Tibial nerve (tissue), 4 donors: ENCODE data around the gene PPCDC.

Source experiments
- EP300 ChIP-seq, 2 donors: sonication (generic); formaldehyde crosslinking; IDR thresholded peaks; one replicate each; pipeline ENCODE4 v1.6.1; 2017; ENCODE audit warnings: antibody characterized with exemption in 2 of 2, mild to moderate bottlenecking in 1 of 2
- TF ChIP-seq, protein P1 (sequence below), 5 experiments: fragments of 200-600 bp in 3 of 5; fragments of 450-650 bp in 2 of 5; sonication (generic) in 3 of 5; IDR thresholded peaks; one replicate each; pipeline ENCODE4 v1.5.1; 2016 to 2019; ENCODE audit warnings: antibody characterized with exemption in 5 of 5, mild to moderate bottlenecking in 3 of 5, moderate library complexity in 2 of 5

DNA sequence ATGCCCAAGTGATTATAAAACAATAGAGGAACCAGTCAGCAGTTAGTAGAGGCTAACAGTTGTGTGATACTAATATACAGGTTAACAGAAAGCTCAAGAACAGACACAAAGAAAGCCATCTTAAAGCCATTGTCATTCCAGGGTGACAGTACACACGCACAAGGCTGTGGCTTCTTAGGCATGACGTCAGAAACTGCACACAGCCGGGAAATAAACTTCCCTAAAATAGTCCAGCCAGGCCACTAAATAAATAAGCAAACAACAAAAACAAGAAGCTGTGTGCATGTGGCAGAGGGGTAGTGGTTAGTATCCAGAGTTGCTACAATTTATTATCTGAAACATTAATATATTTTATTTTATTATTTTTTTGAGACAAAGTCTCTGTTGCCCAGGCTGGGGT, 49.8 kb downstream of the PPCDC start:
- TF ChIP-seq, protein P1, sequence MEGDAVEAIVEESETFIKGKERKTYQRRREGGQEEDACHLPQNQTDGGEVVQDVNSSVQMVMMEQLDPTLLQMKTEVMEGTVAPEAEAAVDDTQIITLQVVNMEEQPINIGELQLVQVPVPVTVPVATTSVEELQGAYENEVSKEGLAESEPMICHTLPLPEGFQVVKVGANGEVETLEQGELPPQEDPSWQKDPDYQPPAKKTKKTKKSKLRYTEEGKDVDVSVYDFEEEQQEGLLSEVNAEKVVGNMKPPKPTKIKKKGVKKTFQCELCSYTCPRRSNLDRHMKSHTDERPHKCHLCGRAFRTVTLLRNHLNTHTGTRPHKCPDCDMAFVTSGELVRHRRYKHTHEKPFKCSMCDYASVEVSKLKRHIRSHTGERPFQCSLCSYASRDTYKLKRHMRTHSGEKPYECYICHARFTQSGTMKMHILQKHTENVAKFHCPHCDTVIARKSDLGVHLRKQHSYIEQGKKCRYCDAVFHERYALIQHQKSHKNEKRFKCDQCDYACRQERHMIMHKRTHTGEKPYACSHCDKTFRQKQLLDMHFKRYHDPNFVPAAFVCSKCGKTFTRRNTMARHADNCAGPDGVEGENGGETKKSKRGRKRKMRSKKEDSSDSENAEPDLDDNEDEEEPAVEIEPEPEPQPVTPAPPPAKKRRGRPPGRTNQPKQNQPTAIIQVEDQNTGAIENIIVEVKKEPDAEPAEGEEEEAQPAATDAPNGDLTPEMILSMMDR (IDR thresholded peaks at IDR 0.05) = no peak
- peak in 1 of 2 donors; percentile 48 for TF ChIP-seq EP300 (IDR thresholded peaks at IDR 0.05)
